ENCODE results near the gene ADIPOQ. TPM values are rescaled to one million over a fixed set of nuclear protein-coding genes. Genes with fewer than 3 reads are reported as not detected.
"Not testable (repeated sequence)": the region's sequence is repeated elsewhere in the genome, so short reads cannot be mapped to it uniquely, and the experiment has no call there.

ADIPOQ gene
- 1,000 to 10,000 TPM in 3 of 4 donors, 100 to 1,000 TPM in 1; 321 to 1,997 (median 1,475) TPM for total RNA-seq

DNA sequence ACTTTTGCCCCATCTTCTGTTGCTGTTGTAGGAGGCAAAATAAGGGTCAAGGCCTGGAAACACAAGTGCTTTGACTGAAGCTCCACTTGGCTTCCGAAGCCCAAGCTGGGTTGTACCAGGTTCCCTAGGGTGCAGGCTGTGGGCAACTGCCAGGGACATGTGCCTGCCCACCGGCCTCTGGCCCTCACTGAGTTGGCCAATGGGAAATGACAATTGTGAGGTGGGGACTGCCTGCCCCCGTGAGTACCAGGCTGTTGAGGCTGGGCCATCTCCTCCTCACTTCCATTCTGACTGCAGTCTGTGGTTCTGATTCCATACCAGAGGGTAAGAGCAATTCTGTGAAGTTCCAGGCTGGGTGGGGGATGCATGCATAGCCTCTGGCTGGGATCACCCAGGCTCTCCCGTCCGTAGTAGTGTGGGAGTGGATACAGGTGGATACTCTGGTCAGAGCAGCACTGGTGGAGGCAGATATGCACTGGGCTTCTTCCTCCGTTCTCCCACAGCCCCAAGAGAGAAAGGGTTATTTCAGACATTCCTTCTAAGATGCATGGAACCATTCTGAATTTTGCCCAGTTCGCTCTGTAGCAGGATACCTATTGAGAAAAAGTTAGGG lies at the start of gene ADIPOQ:
ADIPOQ (plus strand) TSS at position 285 of the 613 bp plus-strand sequence. CDS start 10,349 bp downstream, outside the sequence.
- TF ChIP-seq, protein P1, sequence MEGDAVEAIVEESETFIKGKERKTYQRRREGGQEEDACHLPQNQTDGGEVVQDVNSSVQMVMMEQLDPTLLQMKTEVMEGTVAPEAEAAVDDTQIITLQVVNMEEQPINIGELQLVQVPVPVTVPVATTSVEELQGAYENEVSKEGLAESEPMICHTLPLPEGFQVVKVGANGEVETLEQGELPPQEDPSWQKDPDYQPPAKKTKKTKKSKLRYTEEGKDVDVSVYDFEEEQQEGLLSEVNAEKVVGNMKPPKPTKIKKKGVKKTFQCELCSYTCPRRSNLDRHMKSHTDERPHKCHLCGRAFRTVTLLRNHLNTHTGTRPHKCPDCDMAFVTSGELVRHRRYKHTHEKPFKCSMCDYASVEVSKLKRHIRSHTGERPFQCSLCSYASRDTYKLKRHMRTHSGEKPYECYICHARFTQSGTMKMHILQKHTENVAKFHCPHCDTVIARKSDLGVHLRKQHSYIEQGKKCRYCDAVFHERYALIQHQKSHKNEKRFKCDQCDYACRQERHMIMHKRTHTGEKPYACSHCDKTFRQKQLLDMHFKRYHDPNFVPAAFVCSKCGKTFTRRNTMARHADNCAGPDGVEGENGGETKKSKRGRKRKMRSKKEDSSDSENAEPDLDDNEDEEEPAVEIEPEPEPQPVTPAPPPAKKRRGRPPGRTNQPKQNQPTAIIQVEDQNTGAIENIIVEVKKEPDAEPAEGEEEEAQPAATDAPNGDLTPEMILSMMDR (IDR thresholded peaks at IDR 0.05) = no peak
- ATAC-seq (ENCODE audit: low FRiP score) (peak; percentile 44), DNase-seq (ENCODE audit: low spot score) (no peak)

- no peak for DNase-seq (ENCODE audit: low spot score)
- TF ChIP-seq, protein P1 (IDR thresholded peaks at IDR 0.05) = no peak
- ATAC-seq (ENCODE audit: low FRiP score) = no peak
Observed at GRCh38 chr3:186798239-186798874, 44.2 kb upstream of the ADIPOQ start.

GRCh38 chr3:186800285-186800684 lies 42.2 kb upstream of the ADIPOQ start:
- ATAC-seq (ENCODE audit: low FRiP score) (no peak), DNase-seq (ENCODE audit: low spot score) (no peak)
- TF ChIP-seq, protein P1 (IDR thresholded peaks at IDR 0.05) = no peak

DNA sequence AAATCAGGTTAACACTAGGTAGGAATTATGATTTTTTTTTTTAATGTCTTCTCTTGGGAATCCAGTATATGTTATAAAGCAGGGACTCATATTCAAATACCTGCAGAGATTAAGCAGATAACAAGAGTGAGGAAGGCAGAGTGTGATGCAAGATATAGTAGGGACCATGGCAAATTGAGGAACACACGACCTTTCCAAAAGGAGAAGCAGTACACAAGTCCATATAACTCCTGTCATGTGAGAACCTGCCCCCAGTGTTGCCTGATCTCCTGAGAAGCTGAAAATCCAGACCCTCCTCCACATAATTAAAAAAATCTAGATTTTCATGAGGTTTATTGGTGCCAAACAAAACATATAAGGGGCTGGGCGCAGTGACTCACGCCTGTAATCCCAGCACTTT lies 39.8 kb upstream of the ADIPOQ start:
- ATAC-seq (ENCODE audit: low FRiP score) (no peak), DNase-seq (ENCODE audit: low spot score) (no peak)
- TF ChIP-seq, protein P1 (IDR thresholded peaks at IDR 0.05) = no peak

- not testable (repeated sequence) for DNase-seq (ENCODE audit: low spot score); ATAC-seq (ENCODE audit: low FRiP score)
Observed at GRCh38 chr3:186803447-186803846, 39.1 kb upstream of the ADIPOQ start.

DNA sequence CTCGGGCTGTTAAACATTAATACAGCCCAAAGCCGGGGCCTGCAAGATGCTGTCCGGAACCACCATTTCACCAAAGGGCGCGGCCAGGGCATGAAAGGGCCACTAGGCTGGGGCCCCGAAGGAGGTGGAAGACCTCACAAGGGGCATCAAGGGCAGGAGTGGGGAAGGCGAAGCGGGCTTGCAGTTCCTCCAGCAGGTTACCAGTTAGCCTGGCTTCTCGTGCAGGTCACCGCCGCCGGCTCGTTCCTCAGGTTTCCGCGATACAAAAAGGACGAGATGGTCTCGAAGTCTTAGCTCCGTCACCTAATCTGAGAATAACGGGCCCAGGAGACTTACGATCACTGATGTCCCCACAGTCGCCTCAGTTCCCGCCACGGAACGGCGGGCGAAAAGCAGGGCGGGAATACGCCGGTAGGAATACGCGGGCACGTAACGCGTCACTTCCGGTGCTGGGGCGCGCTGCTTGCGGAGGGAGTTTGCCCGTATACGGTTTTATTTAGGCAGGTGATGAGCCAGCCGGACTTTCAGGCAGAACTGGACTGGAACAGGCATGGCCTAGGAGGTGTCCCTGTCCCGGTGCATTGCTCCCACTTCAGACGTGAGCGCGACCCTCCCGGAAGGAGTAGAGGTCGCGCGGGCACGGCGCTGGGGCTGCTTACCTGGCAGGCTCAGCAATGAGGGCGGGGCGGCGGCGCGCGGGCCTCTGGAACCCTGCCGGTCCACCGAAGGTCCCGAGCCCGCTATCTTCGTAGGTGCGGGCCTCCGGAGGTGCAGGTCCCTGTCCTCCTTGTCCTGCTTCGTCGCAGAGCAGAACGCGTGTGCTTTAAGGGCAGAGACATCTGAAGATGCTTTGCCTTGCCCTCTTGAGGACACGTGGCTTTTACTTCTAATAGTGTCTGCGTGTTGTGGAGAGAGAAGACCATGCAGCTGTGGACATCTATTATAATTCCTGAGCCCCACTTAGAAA lies 36.1 kb upstream of the ADIPOQ start, which contains the start of gene RFC4:
RFC4 (minus strand) TSS at position 394 of the 967 bp plus-strand sequence. CDS start 1,769 bp downstream, outside the sequence.
- TF ChIP-seq, protein P1 (IDR thresholded peaks at IDR 0.05) = no peak
- ATAC-seq (ENCODE audit: low FRiP score) = peak; percentile 90
- DNase-seq (ENCODE audit: low spot score) = peak; percentile 72

- TF ChIP-seq, protein P1 (IDR thresholded peaks at IDR 0.05) = no peak
- DNase-seq (ENCODE audit: low spot score) (no peak), ATAC-seq (ENCODE audit: low FRiP score) (no peak)
Observed at GRCh38 chr3:186807231-186807630, 35.3 kb upstream of the ADIPOQ start.
